Ovary (tissue), 9 donors: Measurements from ENCODE around the gene CCND1. TPM values are rescaled to one million over a fixed set of nuclear protein-coding genes. Genes with fewer than 3 reads are reported as not detected.

ENCODE experiments used
- DNase-seq, 5 donors: peaks; one replicate each; pipeline ENCODE4 v3.0.0-alpha.2; 2019 to 2020
- H3K27ac ChIP-seq, 2 donors: fragments of 200-600 bp; one replicate each; pipeline versions ENCODE4 v1.5.1 to v1.8.0; 2019 to 2022
- H3K27me3 ChIP-seq: fragments of 200-600 bp; one replicate; pipeline ENCODE4 v1.8.0; 2022
- H3K36me3 ChIP-seq: fragments of 200-600 bp; sonication (generic); one replicate; pipeline ENCODE4 v1.5.1; 2019
- H3K4me1 ChIP-seq: one replicate; pipeline ENCODE4 v1.8.1; 2013; ENCODE audit warnings: mild to moderate bottlenecking, moderate library complexity; ENCODE audit not compliant: insufficient read depth
- H3K4me3 ChIP-seq: fragments of 200-600 bp; sonication (generic); one replicate; pipeline ENCODE4 v1.5.1; 2017
- H3K9me3 ChIP-seq, 2 donors: fragments of 200-600 bp in 1 of 2; sonication (generic) in 1 of 2; one replicate each; pipeline versions ENCODE4 v1.5.1 to v1.8.1; 2013 to 2019; ENCODE audit warnings: mild to moderate bottlenecking in 1 of 2, moderate library complexity in 1 of 2
- EP300 ChIP-seq: sonication (generic); formaldehyde crosslinking; IDR thresholded peaks from one replicate; pipeline ENCODE4 v1.6.1; 2017; ENCODE audit warnings: antibody characterized with exemption
- POLR2A ChIP-seq: fragments of 450-650 bp; IDR thresholded peaks from one replicate; pipeline ENCODE4 v1.6.1; 2017; ENCODE audit warnings: antibody characterized with exemption, mild to moderate bottlenecking, moderate library complexity
- WGBS, 3 donors: extraction: QIAGEN DNeasy Blood & Tissue Kit in 1 of 3; methylation state at CpG; one replicate each; pipeline versions ENCODE4 v1.1.5 to v1.1.7; 2013 to 2017; 5-methylcytosine and 5-hydroxymethylcytosine counted together
- intact Hi-C, 4 donors: fragments of 100-400 bp; cut with DNase I; formaldehyde crosslinking; loops; one replicate each; pipeline versions ENCODE4 v1.11.0 to v1.15.1; 2022 to 2023
- polyA plus RNA-seq, 2 donors: library from polyadenylated mRNA; stranded (reverse); fragments of 200-250 nt in 1 of 2; fragments of 350-450 nt in 1 of 2; fragmentation: Illumina TruSeq in 1 of 2; extraction: RNeasy Lipid Tissue Mini Kit (QIAGEN cat#74804) in 1 of 2; gene quantifications; one replicate each; pipeline ENCODE4 v1.2.3, GENCODE V29; 2013 to 2014
- total RNA-seq, 7 donors: library from RNA; depleted of rRNA in 2 of 7; stranded (reverse); fragments of >200 nt in 2 of 7; fragmentation: NEBNext Ultra II Directional in 3 of 7; extraction: Animal tissue kit (Norgen Biotek cat#: 25700) in 3 of 7; gene quantifications; one replicate each; pipeline versions ENCODE4 v1.1.0 to v1.2.4, GENCODE V29; 2016 to 2023
- TF ChIP-seq, protein P1 (sequence below), 3 donors: fragments of 450-650 bp in 2 of 3; fragments of 200-600 bp in 1 of 3; IDR thresholded peaks; one replicate each; pipeline versions ENCODE4 v1.5.1 to v1.8.0; 2016 to 2022; ENCODE audit warnings: antibody characterized with exemption in 3 of 3, mild to moderate bottlenecking in 1 of 3
- donor health status: DM: no; HTN: no; CAD: no; lungs with moderate emphysema.
- donor health status: DM: no; HTN: no; CAD: no.
- donor health status: Bipolar disorder and iron deficiency.
- donor health status: DM: yes; HTN: yes; CAD: no.
- donor health status: DM: no; HTN: no; CAD: no.
- donor health status: DM: yes; HTN: yes; CAD: no.

Gene CCND1
- total and polyA plus RNA-seq, 9 donors: 3.4 to 58.9 (median 19.2) TPM

DNA sequence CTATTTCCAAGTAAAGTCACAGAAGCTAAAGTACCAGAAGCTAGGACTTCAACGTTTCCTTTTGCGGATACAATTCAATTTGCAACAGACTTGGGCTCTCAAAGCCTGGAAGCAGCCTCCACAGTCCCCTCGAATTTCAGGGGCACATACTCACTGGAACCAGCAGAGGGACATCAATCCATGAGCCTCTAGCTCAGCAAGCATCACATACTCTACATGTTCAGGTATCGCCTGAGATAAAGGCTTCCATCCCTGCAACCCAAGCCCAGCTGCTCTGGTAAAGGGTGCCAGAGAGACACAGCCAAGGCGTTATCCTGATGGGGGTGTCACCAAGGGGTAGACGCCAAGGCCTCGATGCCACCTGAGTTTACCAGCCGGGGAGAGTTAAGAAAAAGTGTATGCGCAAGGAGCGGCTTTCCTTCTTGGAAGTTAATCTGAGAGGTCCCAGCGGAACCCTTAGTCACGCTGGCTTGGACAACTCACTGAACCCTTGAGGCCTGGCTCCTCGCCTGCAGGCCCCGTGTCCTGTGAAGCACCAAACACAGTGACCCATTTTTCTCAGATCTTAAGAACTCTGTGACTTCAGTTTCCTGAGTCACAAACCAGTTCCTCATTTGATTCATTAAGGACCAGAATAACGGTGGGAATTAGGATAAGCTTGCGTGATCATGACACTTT is 21.2 kb downstream of the CCND1 start:
- no peak overlapping the region for H3K27ac ChIP-seq
- H3K9me3 ChIP-seq: no peaks in the 10 kb centered on the region
- no peak for TF ChIP-seq POLR2A
- TF ChIP-seq EP300: no peak
- TF ChIP-seq, protein P1, sequence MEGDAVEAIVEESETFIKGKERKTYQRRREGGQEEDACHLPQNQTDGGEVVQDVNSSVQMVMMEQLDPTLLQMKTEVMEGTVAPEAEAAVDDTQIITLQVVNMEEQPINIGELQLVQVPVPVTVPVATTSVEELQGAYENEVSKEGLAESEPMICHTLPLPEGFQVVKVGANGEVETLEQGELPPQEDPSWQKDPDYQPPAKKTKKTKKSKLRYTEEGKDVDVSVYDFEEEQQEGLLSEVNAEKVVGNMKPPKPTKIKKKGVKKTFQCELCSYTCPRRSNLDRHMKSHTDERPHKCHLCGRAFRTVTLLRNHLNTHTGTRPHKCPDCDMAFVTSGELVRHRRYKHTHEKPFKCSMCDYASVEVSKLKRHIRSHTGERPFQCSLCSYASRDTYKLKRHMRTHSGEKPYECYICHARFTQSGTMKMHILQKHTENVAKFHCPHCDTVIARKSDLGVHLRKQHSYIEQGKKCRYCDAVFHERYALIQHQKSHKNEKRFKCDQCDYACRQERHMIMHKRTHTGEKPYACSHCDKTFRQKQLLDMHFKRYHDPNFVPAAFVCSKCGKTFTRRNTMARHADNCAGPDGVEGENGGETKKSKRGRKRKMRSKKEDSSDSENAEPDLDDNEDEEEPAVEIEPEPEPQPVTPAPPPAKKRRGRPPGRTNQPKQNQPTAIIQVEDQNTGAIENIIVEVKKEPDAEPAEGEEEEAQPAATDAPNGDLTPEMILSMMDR (IDR thresholded peaks at IDR 0.05): no peak
- intact Hi-C loops: no loop called here
- no peaks in the 10 kb centered on the region for H3K27me3 ChIP-seq
- H3K4me1 ChIP-seq: no peaks in the 10 kb centered on the region
- H3K4me3 ChIP-seq: no peak overlapping the region
- H3K36me3 ChIP-seq: no peaks in the 10 kb centered on the region
- 81 to 83% (median 82%) methylated on average over 16 of the region's 16 CpGs for WGBS, 3 donors
- peak in 1 of 5 donors; percentile 17 for DNase-seq

- WGBS, 3 donors: 81 to 86% (median 85%) methylated on average over 13 of the region's 13 CpGs
- no peaks in the 10 kb centered on the region for H3K9me3 ChIP-seq
- intact Hi-C loops: no loop called here
- H3K36me3 ChIP-seq: no peaks in the 10 kb centered on the region
- H3K4me3 ChIP-seq: no peak overlapping the region
- H3K4me1 ChIP-seq: no peaks in the 10 kb centered on the region
- DNase-seq: peak in 1 of 5 donors; percentile 19
- H3K27ac ChIP-seq: no peak overlapping the region
- TF ChIP-seq, protein P1 (IDR thresholded peaks at IDR 0.05): no peak
- TF ChIP-seq EP300: no peak
- no peak for TF ChIP-seq POLR2A
- H3K27me3 ChIP-seq: no peaks in the 10 kb centered on the region
Observed at GRCh38 chr11:69662806-69663205, 21.9 kb downstream of the CCND1 start.

DNA sequence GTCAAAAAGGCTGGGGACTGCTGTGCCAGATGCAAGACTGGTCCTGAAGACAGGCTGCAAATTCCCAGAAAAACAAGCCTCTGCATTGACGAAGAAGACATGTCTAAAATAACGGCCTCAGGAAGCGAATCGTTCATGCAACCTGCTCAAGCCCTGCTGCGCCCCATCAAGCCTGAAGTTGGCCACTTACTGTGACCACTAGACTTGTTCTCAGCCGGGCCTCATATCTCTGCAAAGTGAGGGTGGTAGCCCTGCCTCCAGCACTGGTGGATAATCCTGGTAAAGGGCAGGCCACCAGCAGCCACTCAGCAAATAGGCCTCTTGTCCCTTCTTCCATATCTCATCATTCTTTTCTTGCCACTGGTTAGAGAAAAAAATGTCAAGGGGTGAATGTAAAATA is 22.4 kb downstream of the CCND1 start:
- no peaks in the 10 kb centered on the region for H3K27me3 ChIP-seq
- no peak for TF ChIP-seq POLR2A
- TF ChIP-seq, protein P1 (IDR thresholded peaks at IDR 0.05): no peak
- no peak for TF ChIP-seq EP300
- no peak for DNase-seq
- intact Hi-C loops: no loop called here
- H3K4me3 ChIP-seq: no peak overlapping the region
- no peaks in the 10 kb centered on the region for H3K36me3 ChIP-seq
- H3K4me1 ChIP-seq: no peaks in the 10 kb centered on the region
- 88 to 92% (median 88%) methylated on average over 6 of the region's 6 CpGs for WGBS, 3 donors
- H3K9me3 ChIP-seq: no peaks in the 10 kb centered on the region
- H3K27ac ChIP-seq: no peak overlapping the region

- H3K36me3 ChIP-seq: no peaks in the 10 kb centered on the region
Observed at GRCh38 chr11:69664103-69664775, 23.3 kb downstream of the CCND1 start.

GRCh38 chr11:69664901-69665300 is 23.9 kb downstream of the CCND1 start:
- Histone ChIP-seq H3K27me3 (no peaks in the 10 kb centered on the region), H3K4me3 (no peak overlapping the region), H3K36me3 (no peaks in the 10 kb centered on the region), H3K9me3 (no peaks in the 10 kb centered on the region), H3K27ac (no peak overlapping the region), H3K4me1 (no peaks in the 10 kb centered on the region)
- 85 to 91% (median 90%) methylated on average over 8 of the region's 8 CpGs for WGBS, 3 donors
- intact Hi-C loops: no loop called here
- TF ChIP-seq, protein P1 (IDR thresholded peaks at IDR 0.05): no peak
- no peak for TF ChIP-seq POLR2A
- DNase-seq: peak in 1 of 5 donors; percentile 4

More at GRCh38 chr11:69664103-69664775, 23.3 kb downstream of the CCND1 start:
- peak in 1 of 5 donors; percentile 7 for DNase-seq
- TF ChIP-seq POLR2A: no peak
- H3K4me1 ChIP-seq: no peaks in the 10 kb centered on the region
- 89 to 93% (median 92%) methylated on average over 14 to 17 of the region's 17 CpGs for WGBS, 3 donors
- intact Hi-C loops: no loop called here
- H3K27me3 ChIP-seq: no peaks in the 10 kb centered on the region
- no peaks in the 10 kb centered on the region for H3K9me3 ChIP-seq
- no peak overlapping the region for H3K27ac ChIP-seq
- no peak overlapping the region for H3K4me3 ChIP-seq
